Lower lobe of right lung (tissue), 2 donors: Measurements from ENCODE around the gene DCANP1. TPM values are rescaled to one million over a fixed set of nuclear protein-coding genes. Genes with fewer than 3 reads are reported as not detected.

Experiments used
- ATAC-seq, 2 donors: fragments of 200-7000 bp; cut with Tn5 transposase; one replicate each; pipeline ENCODE4 v1.9.1; 2020 to 2022; ENCODE audit warnings: mild to moderate bottlenecking in 2 of 2, moderate library complexity in 2 of 2
- DNase-seq: peaks from one replicate; pipeline ENCODE4 v3.0.0-alpha.2; 2020
- H3K27ac ChIP-seq: fragments of 200-600 bp; one replicate; pipeline ENCODE4 v1.8.0; 2022
- H3K27me3 ChIP-seq: fragments of 200-600 bp; one replicate; pipeline ENCODE4 v1.8.0; 2022; ENCODE audit warnings: low read depth
- H3K36me3 ChIP-seq: fragments of 200-600 bp; one replicate; pipeline ENCODE4 v1.8.0; 2022; ENCODE audit warnings: mild to moderate bottlenecking
- H3K4me1 ChIP-seq: fragments of 200-600 bp; one replicate; pipeline ENCODE4 v1.8.0; 2022
- H3K4me3 ChIP-seq: fragments of 200-600 bp; one replicate; pipeline ENCODE4 v1.8.0; 2022; ENCODE audit warnings: mild to moderate bottlenecking
- H3K9me3 ChIP-seq: fragments of 200-600 bp; one replicate; pipeline ENCODE4 v1.8.0; 2022
- intact Hi-C: fragments of 100-400 bp; cut with DNase I; formaldehyde crosslinking; loops from one replicate; pipeline ENCODE4 v1.11.0; 2022
- total RNA-seq: library from RNA; stranded (reverse); fragmentation: NEBNext Ultra II Directional; extraction: Animal tissue kit (Norgen Biotek cat#: 25700); gene quantifications from one replicate; pipeline ENCODE4 v1.2.1, GENCODE V29; 2021
- TF ChIP-seq, protein P1 (sequence below): fragments of 200-600 bp; IDR thresholded peaks from one replicate; pipeline ENCODE4 v1.8.0; 2022; ENCODE audit warnings: antibody characterized with exemption, mild to moderate bottlenecking
- donor health status: DM: no; HTN: yes; CAD: no; lungs with severe emphysema.

Gene DCANP1
- total RNA-seq, 1 donor from 2014 or later = not detected

DNA sequence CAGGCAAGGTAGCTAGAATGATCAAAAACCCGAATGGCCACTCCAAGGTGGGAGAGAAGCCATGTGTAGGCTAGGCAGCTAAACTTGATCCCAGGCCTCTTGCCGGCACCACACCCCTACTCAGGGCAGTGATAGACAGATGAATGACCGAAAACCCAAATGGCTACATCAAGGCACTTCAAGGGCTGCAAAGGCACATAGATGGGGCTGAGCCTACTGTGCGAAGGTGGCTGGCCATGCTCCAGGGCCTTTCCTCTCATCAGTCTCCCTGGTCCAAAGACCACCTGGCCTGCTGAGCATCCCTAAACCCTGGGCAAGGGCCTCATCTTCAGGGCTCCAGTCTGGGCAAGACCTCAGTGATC lies 8.7 kb upstream of the DCANP1 start:
- peaks cover 10% of the 10 kb centered on the region for H3K27me3 ChIP-seq
- H3K36me3 ChIP-seq = no peaks in the 10 kb centered on the region
- ATAC-seq = no peak
- H3K9me3 ChIP-seq = no peaks in the 10 kb centered on the region
- H3K27ac ChIP-seq = peak overlapping the region; percentile 36
- DNase-seq = peak; percentile 42
- TF ChIP-seq, protein P1, sequence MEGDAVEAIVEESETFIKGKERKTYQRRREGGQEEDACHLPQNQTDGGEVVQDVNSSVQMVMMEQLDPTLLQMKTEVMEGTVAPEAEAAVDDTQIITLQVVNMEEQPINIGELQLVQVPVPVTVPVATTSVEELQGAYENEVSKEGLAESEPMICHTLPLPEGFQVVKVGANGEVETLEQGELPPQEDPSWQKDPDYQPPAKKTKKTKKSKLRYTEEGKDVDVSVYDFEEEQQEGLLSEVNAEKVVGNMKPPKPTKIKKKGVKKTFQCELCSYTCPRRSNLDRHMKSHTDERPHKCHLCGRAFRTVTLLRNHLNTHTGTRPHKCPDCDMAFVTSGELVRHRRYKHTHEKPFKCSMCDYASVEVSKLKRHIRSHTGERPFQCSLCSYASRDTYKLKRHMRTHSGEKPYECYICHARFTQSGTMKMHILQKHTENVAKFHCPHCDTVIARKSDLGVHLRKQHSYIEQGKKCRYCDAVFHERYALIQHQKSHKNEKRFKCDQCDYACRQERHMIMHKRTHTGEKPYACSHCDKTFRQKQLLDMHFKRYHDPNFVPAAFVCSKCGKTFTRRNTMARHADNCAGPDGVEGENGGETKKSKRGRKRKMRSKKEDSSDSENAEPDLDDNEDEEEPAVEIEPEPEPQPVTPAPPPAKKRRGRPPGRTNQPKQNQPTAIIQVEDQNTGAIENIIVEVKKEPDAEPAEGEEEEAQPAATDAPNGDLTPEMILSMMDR = no peak
- H3K4me3 ChIP-seq = no peak overlapping the region
- intact Hi-C loops = no loop called here
- H3K4me1 ChIP-seq = peaks cover 37% of the 10 kb centered on the region

DNA sequence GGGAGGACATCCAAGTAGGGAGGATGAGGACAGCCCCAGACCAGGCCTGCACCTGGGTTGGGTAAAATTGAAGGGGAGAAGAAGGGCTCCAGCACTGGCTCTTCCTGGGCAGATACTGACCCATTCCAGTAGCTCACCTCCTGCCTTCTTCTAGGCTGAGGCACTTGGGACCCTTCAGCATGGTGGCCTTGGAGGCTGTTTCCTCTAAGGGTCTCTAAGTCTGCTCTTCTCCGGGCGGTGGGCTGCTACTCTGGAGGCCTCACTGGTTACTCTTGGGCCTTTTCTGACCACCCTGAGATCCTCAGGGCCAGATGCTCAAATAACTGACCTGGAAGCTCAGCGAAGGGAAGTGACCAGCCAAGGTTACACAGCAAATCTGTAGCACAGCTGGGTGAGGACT lies 7.8 kb upstream of the DCANP1 start:
- TF ChIP-seq, protein P1 = no peak
- no peak for DNase-seq
- ATAC-seq = no peak
- Histone ChIP-seq H3K4me3 (no peak overlapping the region), H3K4me1 (peaks cover 37% of the 10 kb centered on the region), H3K36me3 (no peaks in the 10 kb centered on the region), H3K27ac (no peak overlapping the region), H3K9me3 (no peaks in the 10 kb centered on the region), H3K27me3 (peaks cover 10% of the 10 kb centered on the region)
- intact Hi-C loops = no loop called here

DNA sequence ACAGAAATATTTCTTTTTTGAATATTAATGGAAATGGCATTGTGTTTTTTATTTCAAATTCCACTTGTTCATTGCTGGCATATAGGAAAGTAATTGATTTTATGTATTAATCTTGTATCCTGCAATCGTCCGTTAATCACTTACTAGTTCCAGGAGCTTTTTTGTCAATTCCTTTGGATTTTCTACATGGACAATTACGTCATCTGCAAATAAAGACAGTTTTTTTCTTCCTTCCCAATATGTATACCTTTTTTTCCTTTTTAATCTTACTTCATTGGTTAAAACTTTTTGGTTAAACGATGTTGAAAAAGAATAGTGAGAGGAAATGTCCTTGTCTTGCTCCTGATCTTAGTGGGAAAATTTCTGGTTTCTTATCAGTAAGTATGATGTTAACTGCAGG lies 6.5 kb upstream of the DCANP1 start:
- DNase-seq (no peak), ATAC-seq (no peak)
- Histone ChIP-seq H3K4me1 (peaks cover 26% of the 10 kb centered on the region), H3K27me3 (peaks cover 10% of the 10 kb centered on the region), H3K4me3 (no peak overlapping the region), H3K27ac (no peak overlapping the region), H3K9me3 (no peaks in the 10 kb centered on the region), H3K36me3 (no peaks in the 10 kb centered on the region)
- TF ChIP-seq, protein P1 = no peak
- intact Hi-C loops = no loop called here

DNA sequence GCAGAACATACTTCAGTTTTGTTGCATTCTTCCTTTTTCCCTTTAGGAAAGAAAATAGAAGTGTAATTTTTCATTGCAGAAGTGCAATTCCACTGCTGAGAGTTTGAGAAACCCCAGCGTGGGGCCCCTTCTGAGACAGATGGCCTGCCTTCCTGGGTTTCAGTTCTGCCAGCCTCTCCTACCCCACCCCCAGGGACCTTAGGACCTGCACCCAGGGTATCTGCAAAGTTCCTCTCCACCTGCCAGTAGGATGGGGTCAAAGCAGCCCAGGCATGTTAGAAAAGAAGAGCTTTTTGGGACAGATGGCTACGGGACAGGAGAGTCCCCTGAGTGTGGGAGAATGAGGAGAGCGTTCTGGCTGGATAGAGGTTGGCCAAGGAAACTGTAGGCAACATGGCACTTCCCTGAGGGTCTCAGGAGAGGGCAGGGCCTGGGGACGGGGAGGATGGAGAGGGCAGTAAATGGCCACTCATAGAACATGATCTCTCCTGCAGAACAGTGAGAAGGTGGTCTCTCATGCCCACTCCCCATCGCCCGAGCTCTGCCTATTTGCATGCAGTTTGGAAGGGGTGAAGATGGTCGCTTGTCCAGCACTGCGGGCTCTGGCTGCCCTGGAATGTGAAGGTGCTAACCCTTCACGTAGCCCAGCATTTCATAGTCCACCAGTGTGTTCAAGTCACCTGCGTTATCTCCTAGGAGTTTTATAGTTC lies 5.3 kb upstream of the DCANP1 start, which contains the start of gene TIFAB:
Gene TIFAB, minus strand, starts transcription at position 31 of the 710 bp plus-strand sequence. CDS start 2,412 bp downstream, outside the sequence.
- Histone ChIP-seq H3K4me1 (peaks cover 17% of the 10 kb centered on the region), H3K9me3 (no peaks in the 10 kb centered on the region), H3K4me3 (no peak within 1 kb of the TSS), H3K27me3 (peaks cover 10% of the 10 kb centered on the region), H3K36me3 (no peaks in the 10 kb centered on the region), H3K27ac (no peak within 1 kb of the TSS)
- TF ChIP-seq, protein P1 = no peak
- DNase-seq (no peak), ATAC-seq (no peak)
- intact Hi-C loops = no loop called here

DNA sequence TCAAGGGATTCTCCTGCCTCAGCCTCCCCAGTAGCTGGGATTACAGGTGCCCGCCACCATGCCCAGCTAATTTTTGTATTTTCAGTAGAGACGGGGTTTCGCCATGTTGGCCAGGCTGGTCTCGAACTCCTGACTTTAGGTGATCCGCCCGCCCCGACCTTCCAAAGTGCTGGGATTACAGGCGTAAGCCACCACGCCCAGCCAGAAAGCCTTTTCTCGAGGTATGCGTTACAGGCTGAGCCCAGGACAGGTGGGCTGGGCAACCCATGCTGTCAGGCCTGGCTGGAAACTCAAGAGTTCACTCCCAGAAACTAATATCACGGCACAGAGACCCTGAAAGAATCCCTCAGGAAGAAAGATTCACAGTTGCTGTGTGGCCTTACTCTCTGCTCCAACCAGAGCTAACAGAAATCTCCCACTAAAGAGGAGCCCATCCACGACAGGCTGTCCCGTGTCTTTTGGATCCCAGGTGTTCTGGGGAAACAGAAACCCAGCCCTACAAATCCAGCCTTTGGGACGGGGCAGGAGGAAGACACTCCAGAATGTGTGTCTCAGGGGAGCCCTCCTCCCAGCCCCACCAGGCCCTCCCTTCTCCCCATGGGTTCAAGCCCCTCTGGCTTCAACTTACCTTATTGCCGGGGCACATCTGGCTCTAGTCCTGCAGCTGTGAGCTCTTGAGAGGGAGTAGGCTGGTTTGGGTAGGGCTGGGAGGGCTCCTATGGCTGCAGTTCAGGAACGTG lies 4.6 kb upstream of the DCANP1 start:
- TF ChIP-seq, protein P1 = no peak
- no peak for DNase-seq
- Histone ChIP-seq H3K27ac (no peak overlapping the region), H3K27me3 (peaks cover 10% of the 10 kb centered on the region), H3K4me3 (no peak overlapping the region), H3K4me1 (peaks cover 10% of the 10 kb centered on the region), H3K36me3 (no peaks in the 10 kb centered on the region), H3K9me3 (no peaks in the 10 kb centered on the region)
- ATAC-seq = no peak
- intact Hi-C loops = no loop called here
